Measurements from ENCODE around the gene DCN. TPM values are rescaled to one million over a fixed set of nuclear protein-coding genes. Genes with fewer than 3 reads are reported as not detected.
A peak's percentile ranks its signal among the peaks of the same experiment; 100 is the strongest.

DCN gene
- polyA plus RNA-seq, 1 of the 3 experiments (the other 2 are of a cell fraction), result 5.5 TPM

DNA sequence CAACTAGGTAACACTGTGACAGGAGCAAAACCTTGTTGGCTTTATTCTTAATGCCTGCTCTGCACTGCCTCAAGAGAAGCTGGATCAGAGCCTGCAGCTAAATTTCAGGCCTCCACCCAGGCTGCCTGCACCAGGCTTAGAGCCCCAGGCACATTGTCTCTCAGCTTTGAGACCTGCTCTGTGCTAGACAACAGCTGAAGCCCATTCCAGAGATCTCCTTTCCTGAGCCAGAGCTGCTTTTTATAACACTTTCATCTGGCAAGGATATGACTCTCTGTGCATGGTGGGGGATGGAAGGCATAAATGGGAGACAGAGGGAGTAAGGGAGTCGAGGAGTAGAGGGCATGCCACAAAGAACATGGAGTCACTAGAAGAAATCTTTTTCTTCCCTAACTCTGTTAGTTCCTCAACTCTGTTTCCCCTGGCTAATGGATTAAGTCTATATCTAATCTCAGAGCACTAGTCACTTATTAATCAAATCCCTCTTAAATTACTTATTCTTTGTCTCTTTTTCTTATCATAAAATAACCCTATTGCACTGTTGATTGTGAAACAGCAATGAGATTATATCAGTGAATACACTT lies 44.2 kb downstream of the DCN start:
- peak; percentile 31; the same call in 1 of the 2 replicates for TF ChIP-seq TCF12 (IDR thresholded peaks at IDR 0.05)
- peak in 1 of 2 experiments; percentile 70; a peak in 2 of 4 replicates for TF ChIP-seq EP300 (IDR thresholded peaks at IDR 0.05; ENCODE audit: borderline replicate concordance in 1 of 2, low read depth in 1 of 2, low read length in 1 of 2)
- peak; percentile 61 for TF ChIP-seq CHD2 (IDR thresholded peaks at IDR 0.05; ENCODE audit: low read length, partially characterized antibody)
- TF ChIP-seq, protein P1, sequence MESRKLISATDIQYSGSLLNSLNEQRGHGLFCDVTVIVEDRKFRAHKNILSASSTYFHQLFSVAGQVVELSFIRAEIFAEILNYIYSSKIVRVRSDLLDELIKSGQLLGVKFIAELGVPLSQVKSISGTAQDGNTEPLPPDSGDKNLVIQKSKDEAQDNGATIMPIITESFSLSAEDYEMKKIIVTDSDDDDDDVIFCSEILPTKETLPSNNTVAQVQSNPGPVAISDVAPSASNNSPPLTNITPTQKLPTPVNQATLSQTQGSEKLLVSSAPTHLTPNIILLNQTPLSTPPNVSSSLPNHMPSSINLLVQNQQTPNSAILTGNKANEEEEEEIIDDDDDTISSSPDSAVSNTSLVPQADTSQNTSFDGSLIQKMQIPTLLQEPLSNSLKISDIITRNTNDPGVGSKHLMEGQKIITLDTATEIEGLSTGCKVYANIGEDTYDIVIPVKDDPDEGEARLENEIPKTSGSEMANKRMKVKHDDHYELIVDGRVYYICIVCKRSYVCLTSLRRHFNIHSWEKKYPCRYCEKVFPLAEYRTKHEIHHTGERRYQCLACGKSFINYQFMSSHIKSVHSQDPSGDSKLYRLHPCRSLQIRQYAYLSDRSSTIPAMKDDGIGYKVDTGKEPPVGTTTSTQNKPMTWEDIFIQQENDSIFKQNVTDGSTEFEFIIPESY (IDR thresholded peaks at IDR 0.05; ENCODE audit: borderline replicate concordance, low read depth), result no peak
- no peaks in the 10 kb centered on the region for H3K27me3 ChIP-seq (ENCODE audit: insufficient read depth)
- WGBS (ENCODE audit: low lambda C conversion rate), result 19% methylated on average over 1 of the region's 1 CpG
- peaks cover 15% of the 10 kb centered on the region for H3F3A ChIP-seq (replicated peaks; ENCODE audit: insufficient read depth)
- no peaks in the 10 kb centered on the region for H3K36me3 ChIP-seq (replicated peaks in 1 of 2; ENCODE audit: control insufficient read depth in 1 of 2, insufficient read depth in 2 of 2, low read length in 1 of 2)
- H3K4me3 ChIP-seq (ENCODE audit: low read depth in 2 of 2, low read length in 1 of 2), result no peak overlapping the region
- H3K9ac ChIP-seq, result no peak overlapping the region
- H3K9me2 ChIP-seq, result no peaks in the 10 kb centered on the region
- peak overlapping the region; percentile 81 to 88 for H3K27ac ChIP-seq (ENCODE audit: low read depth in 2 of 2, low read length in 1 of 2)
- ChIA-PET CTCF (interaction anchor here (0.8 to 2.4 kb wide), 6 partner anchors 26 to 188 kb away, joined by 3 to 6 read pairs (median 4); no protein-coding TSS in a partner anchor), POLR2A (no interaction called here)
- no peaks in the 10 kb centered on the region for H3K79me2 ChIP-seq (ENCODE audit: insufficient read depth)
- DNase-seq, result peak; percentile 12
- H3K4me1 ChIP-seq (ENCODE audit: control insufficient read depth in 1 of 2, insufficient read depth in 2 of 2, low read depth in 1 of 2, low read length in 1 of 2), result peaks cover 11 to 32% of the 10 kb centered on the region in 2 experiments
- H3K9me3 ChIP-seq, result no peaks in the 10 kb centered on the region
- peak overlapping the region; percentile 42; the same call in 1 of the 2 replicates for H3K4me2 ChIP-seq
- H2AFZ ChIP-seq (ENCODE audit: low read depth), result peak overlapping the region; percentile 77
- no peaks in the 10 kb centered on the region for H4K20me1 ChIP-seq (ENCODE audit: insufficient read depth)

DNA sequence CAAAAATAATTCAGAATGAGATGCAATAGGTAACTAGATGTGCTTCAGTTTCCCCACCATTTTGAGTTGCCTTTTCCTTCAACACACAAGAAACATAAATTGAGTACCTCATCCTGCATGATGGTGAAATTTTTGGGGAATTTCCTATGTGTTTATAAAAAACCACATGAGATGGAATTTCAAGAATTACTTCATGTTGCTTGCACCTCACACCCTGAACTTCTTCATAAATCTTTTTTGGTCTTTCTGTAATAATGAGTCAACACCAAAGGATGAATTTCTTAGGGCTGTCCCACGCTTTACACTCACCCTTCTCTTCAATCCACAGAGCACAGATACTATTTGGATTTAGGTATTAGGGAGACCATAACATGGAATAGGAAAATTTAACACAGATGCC lies 48.7 kb downstream of the DCN start:
- H3K4me1 ChIP-seq (ENCODE audit: control insufficient read depth in 1 of 2, insufficient read depth in 2 of 2, low read depth in 1 of 2, low read length in 1 of 2), result peaks cover 11 to 30% of the 10 kb centered on the region in 2 experiments
- H3K9ac ChIP-seq, result no peak overlapping the region
- no peaks in the 10 kb centered on the region for H3K9me3 ChIP-seq
- H3K36me3 ChIP-seq (replicated peaks in 1 of 2; ENCODE audit: control insufficient read depth in 1 of 2, insufficient read depth in 2 of 2, low read length in 1 of 2), result no peaks in the 10 kb centered on the region
- no peak overlapping the region for H2AFZ ChIP-seq (ENCODE audit: low read depth)
- WGBS (ENCODE audit: low lambda C conversion rate), result 83% methylated on average over 1 of the region's 1 CpG
- no peaks in the 10 kb centered on the region for H3K79me2 ChIP-seq (ENCODE audit: insufficient read depth)
- H4K20me1 ChIP-seq (ENCODE audit: insufficient read depth), result no peaks in the 10 kb centered on the region
- ChIA-PET CTCF (no interaction called here), POLR2A (no interaction called here)
- H3K27ac ChIP-seq (ENCODE audit: low read depth in 2 of 2, low read length in 1 of 2), result no peak overlapping the region
- no peak for TF ChIP-seq FOXM1 (IDR thresholded peaks at IDR 0.05; ENCODE audit: low read depth)
- TF ChIP-seq, protein P2, sequence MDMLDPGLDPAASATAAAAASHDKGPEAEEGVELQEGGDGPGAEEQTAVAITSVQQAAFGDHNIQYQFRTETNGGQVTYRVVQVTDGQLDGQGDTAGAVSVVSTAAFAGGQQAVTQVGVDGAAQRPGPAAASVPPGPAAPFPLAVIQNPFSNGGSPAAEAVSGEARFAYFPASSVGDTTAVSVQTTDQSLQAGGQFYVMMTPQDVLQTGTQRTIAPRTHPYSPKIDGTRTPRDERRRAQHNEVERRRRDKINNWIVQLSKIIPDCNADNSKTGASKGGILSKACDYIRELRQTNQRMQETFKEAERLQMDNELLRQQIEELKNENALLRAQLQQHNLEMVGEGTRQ (IDR thresholded peaks at IDR 0.05; ENCODE audit: borderline replicate concordance, low read depth, low read length), result no peak
- TF ChIP-seq FOXJ3 (CRISPR knock-in tag; IDR thresholded peaks at IDR 0.05), result no peak
- no peak for TF ChIP-seq TAF1 (IDR thresholded peaks at IDR 0.05; ENCODE audit: borderline replicate concordance, low read depth, low read length)
- TF ChIP-seq, protein P3, sequence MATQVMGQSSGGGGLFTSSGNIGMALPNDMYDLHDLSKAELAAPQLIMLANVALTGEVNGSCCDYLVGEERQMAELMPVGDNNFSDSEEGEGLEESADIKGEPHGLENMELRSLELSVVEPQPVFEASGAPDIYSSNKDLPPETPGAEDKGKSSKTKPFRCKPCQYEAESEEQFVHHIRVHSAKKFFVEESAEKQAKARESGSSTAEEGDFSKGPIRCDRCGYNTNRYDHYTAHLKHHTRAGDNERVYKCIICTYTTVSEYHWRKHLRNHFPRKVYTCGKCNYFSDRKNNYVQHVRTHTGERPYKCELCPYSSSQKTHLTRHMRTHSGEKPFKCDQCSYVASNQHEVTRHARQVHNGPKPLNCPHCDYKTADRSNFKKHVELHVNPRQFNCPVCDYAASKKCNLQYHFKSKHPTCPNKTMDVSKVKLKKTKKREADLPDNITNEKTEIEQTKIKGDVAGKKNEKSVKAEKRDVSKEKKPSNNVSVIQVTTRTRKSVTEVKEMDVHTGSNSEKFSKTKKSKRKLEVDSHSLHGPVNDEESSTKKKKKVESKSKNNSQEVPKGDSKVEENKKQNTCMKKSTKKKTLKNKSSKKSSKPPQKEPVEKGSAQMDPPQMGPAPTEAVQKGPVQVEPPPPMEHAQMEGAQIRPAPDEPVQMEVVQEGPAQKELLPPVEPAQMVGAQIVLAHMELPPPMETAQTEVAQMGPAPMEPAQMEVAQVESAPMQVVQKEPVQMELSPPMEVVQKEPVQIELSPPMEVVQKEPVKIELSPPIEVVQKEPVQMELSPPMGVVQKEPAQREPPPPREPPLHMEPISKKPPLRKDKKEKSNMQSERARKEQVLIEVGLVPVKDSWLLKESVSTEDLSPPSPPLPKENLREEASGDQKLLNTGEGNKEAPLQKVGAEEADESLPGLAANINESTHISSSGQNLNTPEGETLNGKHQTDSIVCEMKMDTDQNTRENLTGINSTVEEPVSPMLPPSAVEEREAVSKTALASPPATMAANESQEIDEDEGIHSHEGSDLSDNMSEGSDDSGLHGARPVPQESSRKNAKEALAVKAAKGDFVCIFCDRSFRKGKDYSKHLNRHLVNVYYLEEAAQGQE (IDR thresholded peaks at IDR 0.05; ENCODE audit: low read depth, low read length), result no peak
- no peak for TF ChIP-seq EZH2phosphoT487 (IDR thresholded peaks at IDR 0.05; ENCODE audit: borderline replicate concordance, low read depth)
- no peak for TF ChIP-seq EP300 (IDR thresholded peaks at IDR 0.05; ENCODE audit: borderline replicate concordance in 1 of 2, low read depth in 1 of 2, low read length in 1 of 2)
- TF ChIP-seq TCF12 (IDR thresholded peaks at IDR 0.05), result no peak
- TF ChIP-seq MXI1 (IDR thresholded peaks at IDR 0.05; ENCODE audit: low read depth, low read length), result no peak
- no peak for TF ChIP-seq NRF1 (IDR thresholded peaks at IDR 0.05; ENCODE audit: low read depth, low read length)
- TF ChIP-seq SIN3A (IDR thresholded peaks at IDR 0.05; ENCODE audit: borderline replicate concordance, low read depth, low read length), result no peak
- no peak for TF ChIP-seq RAD21 (IDR thresholded peaks at IDR 0.05; ENCODE audit: low read length)
- TF ChIP-seq, protein P4, sequence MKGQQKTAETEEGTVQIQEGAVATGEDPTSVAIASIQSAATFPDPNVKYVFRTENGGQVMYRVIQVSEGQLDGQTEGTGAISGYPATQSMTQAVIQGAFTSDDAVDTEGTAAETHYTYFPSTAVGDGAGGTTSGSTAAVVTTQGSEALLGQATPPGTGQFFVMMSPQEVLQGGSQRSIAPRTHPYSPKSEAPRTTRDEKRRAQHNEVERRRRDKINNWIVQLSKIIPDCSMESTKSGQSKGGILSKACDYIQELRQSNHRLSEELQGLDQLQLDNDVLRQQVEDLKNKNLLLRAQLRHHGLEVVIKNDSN (IDR thresholded peaks at IDR 0.05; ENCODE audit: borderline replicate concordance, low read depth), result no peak
- no peak for TF ChIP-seq YY1 (IDR thresholded peaks at IDR 0.05; ENCODE audit: low read depth)
- no peak overlapping the region for H3K4me2 ChIP-seq
- no peaks in the 10 kb centered on the region for H3K9me2 ChIP-seq
- H3K4me3 ChIP-seq (ENCODE audit: low read depth in 2 of 2, low read length in 1 of 2), result no peak overlapping the region
- DNase-seq, result no peak
- peaks cover 17% of the 10 kb centered on the region for H3F3A ChIP-seq (replicated peaks; ENCODE audit: insufficient read depth)
- H3K27me3 ChIP-seq (ENCODE audit: insufficient read depth), result no peaks in the 10 kb centered on the region
